Breast epithelium (tissue), 3 donors: Measurements from ENCODE around the gene WDR19.

Experiments
- POLR2A ChIP-seq: fragments of 450-650 bp; IDR thresholded peaks from one replicate; pipeline ENCODE4 v1.6.1; 2016; ENCODE audit warnings: antibody characterized with exemption, mild to moderate bottlenecking, moderate library complexity
- TF ChIP-seq, protein P1 (sequence below), 3 donors: fragments of 450-650 bp; IDR thresholded peaks; one replicate each; pipeline ENCODE4 v1.5.1; 2016 to 2017; ENCODE audit warnings: antibody characterized with exemption in 3 of 3, mild to moderate bottlenecking in 3 of 3, moderate library complexity in 3 of 3

DNA sequence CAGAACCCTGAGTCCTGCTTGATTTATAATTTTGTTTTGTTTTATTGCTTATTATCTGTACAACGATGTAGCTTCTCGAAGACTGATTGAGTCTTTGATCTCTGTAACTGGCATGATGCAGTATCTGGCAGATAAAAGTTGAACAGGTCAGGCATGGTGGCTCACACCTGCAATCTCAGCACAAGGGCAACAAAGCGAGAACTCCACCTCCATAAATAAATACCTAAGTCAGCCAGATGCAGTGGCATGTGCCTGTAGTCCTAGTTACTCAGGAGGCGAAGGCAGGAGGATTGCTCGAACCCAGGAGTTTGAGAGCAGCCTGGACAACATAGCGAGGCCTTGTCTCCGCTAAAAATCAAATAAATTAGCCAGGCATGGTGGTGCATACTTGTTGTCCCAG, 15.7 kb upstream of the WDR19 start:
- TF ChIP-seq, protein P1, sequence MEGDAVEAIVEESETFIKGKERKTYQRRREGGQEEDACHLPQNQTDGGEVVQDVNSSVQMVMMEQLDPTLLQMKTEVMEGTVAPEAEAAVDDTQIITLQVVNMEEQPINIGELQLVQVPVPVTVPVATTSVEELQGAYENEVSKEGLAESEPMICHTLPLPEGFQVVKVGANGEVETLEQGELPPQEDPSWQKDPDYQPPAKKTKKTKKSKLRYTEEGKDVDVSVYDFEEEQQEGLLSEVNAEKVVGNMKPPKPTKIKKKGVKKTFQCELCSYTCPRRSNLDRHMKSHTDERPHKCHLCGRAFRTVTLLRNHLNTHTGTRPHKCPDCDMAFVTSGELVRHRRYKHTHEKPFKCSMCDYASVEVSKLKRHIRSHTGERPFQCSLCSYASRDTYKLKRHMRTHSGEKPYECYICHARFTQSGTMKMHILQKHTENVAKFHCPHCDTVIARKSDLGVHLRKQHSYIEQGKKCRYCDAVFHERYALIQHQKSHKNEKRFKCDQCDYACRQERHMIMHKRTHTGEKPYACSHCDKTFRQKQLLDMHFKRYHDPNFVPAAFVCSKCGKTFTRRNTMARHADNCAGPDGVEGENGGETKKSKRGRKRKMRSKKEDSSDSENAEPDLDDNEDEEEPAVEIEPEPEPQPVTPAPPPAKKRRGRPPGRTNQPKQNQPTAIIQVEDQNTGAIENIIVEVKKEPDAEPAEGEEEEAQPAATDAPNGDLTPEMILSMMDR (IDR thresholded peaks at IDR 0.05), result no peak
- TF ChIP-seq POLR2A, result no peak
